Mesenchymal stem cell (in vitro differentiated cells and primary cell): ENCODE data around the gene KIF26B.
A peak's percentile ranks its signal among the peaks of the same experiment; 100 is the strongest.
"Not testable (repeated sequence)": the region's sequence is repeated elsewhere in the genome, so short reads cannot be mapped to it uniquely, and the experiment has no call there.

Experiments used
- DNase-seq: peaks from one replicate; pipeline ENCODE4 v3.0.0-alpha.2; 2013
- H2AFZ ChIP-seq: one replicate; pipeline ENCODE4 v1.6.1; 2013; ENCODE audit warnings: low read depth, mild to moderate bottlenecking, control low read depth, inconsistent platforms, low read length, moderate library complexity
- H2AK5ac ChIP-seq: 2 replicates; pipeline ENCODE4 v1.6.1; 2013; ENCODE audit warnings: low read length, moderate library complexity, mild to moderate bottlenecking, inconsistent platforms; ENCODE audit not compliant: severe bottlenecking
- H2BK120ac ChIP-seq: one replicate; pipeline ENCODE4 v1.6.1; 2013; ENCODE audit warnings: low read depth, mild to moderate bottlenecking, inconsistent platforms, low read length, moderate library complexity
- H2BK12ac ChIP-seq, 2 experiments: one replicate each; pipeline ENCODE4 v1.6.1; 2013; ENCODE audit warnings: inconsistent platforms in 2 of 2, low read length in 2 of 2, mild to moderate bottlenecking in 2 of 2, moderate library complexity in 2 of 2, control low read depth in 1 of 2
- H2BK15ac ChIP-seq: one replicate; pipeline ENCODE4 v1.6.1; 2013; ENCODE audit warnings: mild to moderate bottlenecking, low read depth, inconsistent platforms; ENCODE audit not compliant: poor library complexity, severe bottlenecking
- H2BK5ac ChIP-seq: 2 replicates; pipeline ENCODE4 v1.6.1; 2013; ENCODE audit warnings: low read depth, mild to moderate bottlenecking, low read length, control low read depth, inconsistent platforms; ENCODE audit not compliant: poor library complexity, severe bottlenecking
- H3K14ac ChIP-seq, 2 experiments: one replicate each; pipeline ENCODE4 v1.6.1; 2013; ENCODE audit warnings: inconsistent platforms in 2 of 2, low read length in 2 of 2, control low read depth in 1 of 2, mild to moderate bottlenecking in 1 of 2, moderate library complexity in 1 of 2
- H3K18ac ChIP-seq, 2 experiments: one replicate each; pipeline ENCODE4 v1.6.1; 2013; ENCODE audit warnings: inconsistent platforms in 2 of 2, low read length in 2 of 2, control low read depth in 1 of 2, low read depth in 1 of 2, mild to moderate bottlenecking in 1 of 2
- H3K23ac ChIP-seq, 2 experiments: one replicate each; pipeline ENCODE4 v1.6.1; 2013; ENCODE audit warnings: inconsistent platforms in 2 of 2, low read length in 2 of 2, mild to moderate bottlenecking in 2 of 2, moderate library complexity in 2 of 2, control low read depth in 1 of 2
- H3K27ac ChIP-seq: 2 replicates; pipeline ENCODE4 v1.5.1; 2013; ENCODE audit warnings: mild to moderate bottlenecking, moderate library complexity, low read length, control low read depth, inconsistent platforms; ENCODE audit not compliant: poor library complexity, severe bottlenecking
- H3K27me3 ChIP-seq, 2 experiments: 2 replicates each; pipeline versions ENCODE4 v1.6.1 to v1.7.0; 2013; ENCODE audit warnings: low read length in 2 of 2, mild to moderate bottlenecking in 2 of 2, moderate library complexity in 2 of 2, control low read depth in 1 of 2, inconsistent platforms in 1 of 2; ENCODE audit not compliant: control insufficient read depth in 1 of 2, insufficient read depth in 1 of 2
- H3K36me3 ChIP-seq, 2 experiments: 2 replicates each; pipeline versions ENCODE4 v1.6.1 to v1.7.0; 2013; ENCODE audit warnings: low read length in 2 of 2, control low read depth in 1 of 2, inconsistent platforms in 1 of 2, low read depth in 1 of 2, mild to moderate bottlenecking in 1 of 2; ENCODE audit not compliant: insufficient read depth in 2 of 2, control insufficient read depth in 1 of 2
- H3K4ac ChIP-seq, 2 experiments: one replicate each; pipeline ENCODE4 v1.6.1; 2013; ENCODE audit warnings: inconsistent platforms in 2 of 2, low read length in 2 of 2, mild to moderate bottlenecking in 2 of 2, moderate library complexity in 2 of 2, control low read depth in 1 of 2, low read depth in 1 of 2
- H3K4me1 ChIP-seq: 2 replicates; pipeline ENCODE4 v1.6.1; 2013; ENCODE audit warnings: low read depth, low read length, control low read depth; ENCODE audit not compliant: control insufficient read depth, insufficient read depth
- H3K4me2 ChIP-seq: 2 replicates; pipeline ENCODE4 v1.6.1; 2013; ENCODE audit warnings: low read length, mild to moderate bottlenecking, inconsistent platforms; ENCODE audit not compliant: poor library complexity, severe bottlenecking
- H3K4me3 ChIP-seq, 2 experiments: 2 replicates each; pipeline versions ENCODE4 v1.5.1 to v1.7.0; 2013; ENCODE audit warnings: low read length in 2 of 2, mild to moderate bottlenecking in 2 of 2, control low read depth in 1 of 2, low read depth in 1 of 2; ENCODE audit not compliant: insufficient read depth in 1 of 2
- H3K79me1 ChIP-seq: replicated peaks from 2 replicates; pipeline ENCODE4 v1.6.1; 2013; ENCODE audit warnings: mild to moderate bottlenecking, control low read depth, low read length, inconsistent platforms; ENCODE audit not compliant: poor library complexity, severe bottlenecking
- H3K9ac ChIP-seq: 2 replicates; pipeline ENCODE4 v1.7.0; 2013; ENCODE audit warnings: mild to moderate bottlenecking, low read length, moderate library complexity
- H3K9me3 ChIP-seq: 2 replicates; pipeline ENCODE4 v1.7.0; 2013; ENCODE audit warnings: mild to moderate bottlenecking, low read length; ENCODE audit not compliant: control insufficient read depth
- H4K8ac ChIP-seq: one replicate; pipeline ENCODE4 v1.6.1; 2013; ENCODE audit warnings: inconsistent platforms, mild to moderate bottlenecking, low read length, moderate library complexity
- H4K91ac ChIP-seq: one replicate; pipeline ENCODE4 v1.6.1; 2013; ENCODE audit warnings: mild to moderate bottlenecking, low read length, inconsistent platforms
- WGBS: methylation state at CpG from one replicate; pipeline ENCODE4 v1.1.7; 2013; ENCODE audit warnings: mixed read lengths; 5-methylcytosine and 5-hydroxymethylcytosine counted together

KIF26B gene

DNA sequence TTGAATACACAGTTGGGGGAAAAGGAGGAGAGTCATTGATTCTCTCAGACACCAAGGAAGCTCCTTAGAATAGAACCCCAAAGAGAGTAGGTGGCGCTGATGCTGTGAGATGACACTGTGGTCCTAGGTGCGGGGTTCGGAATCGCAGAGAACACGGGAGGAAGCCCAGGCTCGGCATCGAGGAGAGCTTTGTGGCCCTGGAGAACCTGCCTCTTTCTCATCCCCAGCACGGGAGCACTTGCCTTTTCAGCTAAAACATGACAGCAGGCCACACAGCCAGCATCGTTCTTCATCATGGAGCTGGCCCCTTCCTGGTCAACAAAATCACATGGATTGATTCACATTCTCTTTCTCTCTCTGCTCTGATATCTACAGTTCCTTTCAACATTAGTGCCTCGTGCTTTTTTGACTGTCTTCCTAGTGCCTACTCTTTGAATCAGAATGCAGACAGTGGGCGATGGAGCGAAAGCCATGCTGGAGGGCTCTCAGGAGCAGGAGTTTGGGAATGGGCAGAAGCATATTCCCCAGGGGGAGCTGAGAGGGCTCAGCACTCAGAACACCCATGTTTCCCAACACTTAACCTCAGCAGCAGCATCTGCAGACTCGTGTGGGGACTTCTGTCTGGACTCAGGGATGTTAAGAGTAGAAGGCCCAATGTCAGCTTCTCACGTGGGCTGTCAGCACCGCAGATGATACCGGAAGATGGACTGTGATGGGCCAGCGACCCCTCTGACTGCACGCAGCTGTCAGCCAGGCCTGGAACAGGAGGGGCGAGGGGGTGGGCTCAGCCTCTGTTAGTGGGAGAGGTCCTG, 539.4 kb downstream of the KIF26B start:
- H3K14ac ChIP-seq, result no peak overlapping the region
- H3K27ac ChIP-seq, result no peak overlapping the region
- H3K79me1 ChIP-seq, result no peaks in the 10 kb centered on the region
- no peak for DNase-seq
- no peak overlapping the region for H3K9ac ChIP-seq
- H3K9me3 ChIP-seq, result peaks cover 3% of the 10 kb centered on the region
- no peak overlapping the region for H3K4me3 ChIP-seq
- no peak overlapping the region for H2BK12ac ChIP-seq
- H4K8ac ChIP-seq, result no peak overlapping the region
- peak overlapping the region in 1 of 2 experiments; percentile 9 for H3K23ac ChIP-seq
- H2AK5ac ChIP-seq, result no peak overlapping the region
- H3K4me1 ChIP-seq, result no peaks in the 10 kb centered on the region
- H4K91ac ChIP-seq, result no peak overlapping the region
- H2BK120ac ChIP-seq, result no peak overlapping the region
- no peak overlapping the region for H2BK15ac ChIP-seq
- WGBS, result 91% methylated on average over 19 of the region's 19 CpGs
- H3K27me3 ChIP-seq, result peaks cover 4 to 6% of the 10 kb centered on the region in 2 experiments
- no peak overlapping the region for H3K4ac ChIP-seq
- peaks cover 0 to 3% of the 10 kb centered on the region in 2 experiments for H3K36me3 ChIP-seq
- H3K18ac ChIP-seq, result no peak overlapping the region
- H2AFZ ChIP-seq, result no peak overlapping the region
- H2BK5ac ChIP-seq, result no peak overlapping the region
- H3K4me2 ChIP-seq, result no peak overlapping the region

DNA sequence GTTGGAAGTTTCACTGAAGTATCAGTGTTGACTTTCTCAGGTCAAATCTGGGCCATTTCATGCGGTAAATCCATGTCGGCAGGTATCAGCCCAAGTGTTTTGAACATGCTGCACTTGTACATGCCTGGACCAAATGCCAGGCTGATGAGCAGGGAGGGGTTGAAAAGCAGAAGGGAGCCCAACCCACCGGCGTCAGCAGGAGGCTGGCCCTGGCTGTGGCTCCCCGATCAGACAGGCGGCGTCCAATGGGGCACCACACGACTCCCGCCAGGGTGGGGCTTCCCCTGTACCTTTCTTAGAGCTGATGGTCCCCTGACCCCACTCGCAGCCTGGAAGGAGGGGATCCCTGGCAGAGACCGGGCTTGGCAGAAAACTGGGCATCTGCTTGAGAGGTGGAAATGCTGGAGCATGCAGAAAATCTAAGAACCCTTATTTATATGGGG, 540.0 kb downstream of the KIF26B start:
- Histone ChIP-seq H3K36me3 (peaks cover 0 to 3% of the 10 kb centered on the region in 2 experiments), H2BK12ac (no peak overlapping the region), H3K23ac (no peak overlapping the region), H3K4me3 (no peak overlapping the region), H4K91ac (no peak overlapping the region), H2BK120ac (no peak overlapping the region), H3K27ac (no peak overlapping the region), H3K4me2 (no peak overlapping the region), H3K18ac (no peak overlapping the region), H2AK5ac (no peak overlapping the region), H2BK15ac (no peak overlapping the region), H3K4me1 (no peaks in the 10 kb centered on the region), H3K9me3 (peaks cover 3% of the 10 kb centered on the region), H3K9ac (no peak overlapping the region), H3K4ac (no peak overlapping the region), H3K14ac (no peak overlapping the region), H3K27me3 (peaks cover 4 to 6% of the 10 kb centered on the region in 2 experiments), H2AFZ (no peak overlapping the region), H3K79me1 (no peaks in the 10 kb centered on the region), H2BK5ac (no peak overlapping the region), H4K8ac (no peak overlapping the region)
- no peak for DNase-seq
- 70% methylated on average over 11 of the region's 11 CpGs for WGBS

DNA sequence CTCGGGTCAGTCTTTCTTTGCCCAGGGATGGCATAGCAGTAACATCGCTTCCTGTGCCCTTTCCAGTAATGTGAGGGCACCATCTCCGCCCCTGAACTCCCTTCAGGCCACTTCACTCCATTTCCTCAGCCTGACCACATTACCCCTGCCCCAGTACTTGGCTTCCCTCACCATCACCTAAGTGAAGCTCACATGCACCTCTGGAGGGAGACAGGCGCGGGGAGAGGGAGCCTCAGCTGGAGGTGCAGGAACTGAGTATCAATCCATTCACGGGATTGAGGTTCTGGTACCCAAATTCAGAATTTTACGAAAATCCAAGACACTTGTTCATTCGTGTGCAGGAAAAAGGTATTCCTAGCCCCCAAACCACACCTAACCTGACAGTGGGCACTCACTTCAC, 540.4 kb downstream of the KIF26B start:
- Histone ChIP-seq H3K27me3 (peaks cover 4 to 6% of the 10 kb centered on the region in 2 experiments), H3K27ac (no peak overlapping the region), H3K79me1 (no peaks in the 10 kb centered on the region), H2AFZ (no peak overlapping the region), H4K91ac (no peak overlapping the region), H2BK12ac (no peak overlapping the region), H3K4me3 (no peak overlapping the region), H3K4me1 (no peaks in the 10 kb centered on the region), H3K9ac (no peak overlapping the region), H2BK5ac (no peak overlapping the region), H4K8ac (no peak overlapping the region), H3K4ac (no peak overlapping the region), H3K23ac (no peak overlapping the region), H3K14ac (no peak overlapping the region), H2BK15ac (no peak overlapping the region), H3K9me3 (peaks cover 3% of the 10 kb centered on the region), H3K18ac (no peak overlapping the region), H3K36me3 (peaks cover 0 to 3% of the 10 kb centered on the region in 2 experiments), H2BK120ac (no peak overlapping the region), H3K4me2 (no peak overlapping the region), H2AK5ac (no peak overlapping the region)
- DNase-seq, result no peak
- WGBS, result 76% methylated on average over 6 of the region's 8 CpGs

DNA sequence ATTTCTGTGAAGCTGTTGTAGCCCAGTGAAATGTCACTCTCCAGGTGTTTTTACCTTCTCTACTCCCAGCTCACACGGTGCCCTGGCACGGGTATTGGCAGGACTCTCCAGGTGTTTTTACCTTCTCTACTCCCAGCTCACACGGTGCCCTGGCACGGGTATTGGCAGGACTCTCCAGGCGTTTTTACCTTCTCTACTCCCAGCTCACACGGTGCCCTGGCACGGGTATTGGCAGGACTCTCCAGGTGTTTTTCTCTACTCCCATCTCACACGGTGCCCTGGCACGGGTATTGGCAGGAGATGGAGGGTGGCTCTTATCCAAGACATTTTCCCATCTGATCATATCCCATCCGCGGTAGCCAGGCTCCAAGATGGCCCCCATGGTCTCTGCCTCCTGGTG, 540.9 kb downstream of the KIF26B start:
- H3K4me3 ChIP-seq, H3K79me1 ChIP-seq, H3K27ac ChIP-seq, H2AFZ ChIP-seq, H2BK5ac ChIP-seq, H3K14ac ChIP-seq, H3K4me1 ChIP-seq, H2BK12ac ChIP-seq, H4K8ac ChIP-seq, H2AK5ac ChIP-seq, H3K4me2 ChIP-seq, H3K9me3 ChIP-seq, H2BK15ac ChIP-seq, H4K91ac ChIP-seq, H3K18ac ChIP-seq, H3K27me3 ChIP-seq, DNase-seq, H3K23ac ChIP-seq, H3K36me3 ChIP-seq, H3K9ac ChIP-seq, H3K4ac ChIP-seq, H2BK120ac ChIP-seq: not testable (repeated sequence)
- WGBS, result 98% methylated on average over 4 of the region's 11 CpGs
